HEK293 (cell line): Measurements from ENCODE around the gene MGAT1.

ENCODE experiments used
- GLIS1 ChIP-seq: fragments of 450-650 bp; formaldehyde crosslinking; IDR thresholded peaks from 2 replicates; pipeline ENCODE4 v1.5.1; 2016; ENCODE audit warnings: missing biosample characterization, missing genetic modification characterization
- KLF8 ChIP-seq: fragments of 450-650 bp; formaldehyde crosslinking; IDR thresholded peaks from 2 replicates; pipeline ENCODE4 v1.5.1; 2016; ENCODE audit warnings: missing biosample characterization, missing genetic modification characterization
- ZNF398 ChIP-seq: fragments of 450-650 bp; formaldehyde crosslinking; IDR thresholded peaks from 2 replicates; pipeline ENCODE4 v1.5.1; 2017; ENCODE audit warnings: missing biosample characterization, missing genetic modification characterization
- ZNF639 ChIP-seq: fragments of 450-650 bp; formaldehyde crosslinking; IDR thresholded peaks from 2 replicates; pipeline ENCODE4 v1.5.1; 2016; ENCODE audit warnings: missing biosample characterization, missing genetic modification characterization
- TF ChIP-seq, protein P1 (sequence below): fragments of 450-650 bp; formaldehyde crosslinking; IDR thresholded peaks from 2 replicates; pipeline ENCODE4 v1.5.1; 2016; ENCODE audit warnings: missing biosample characterization, missing genetic modification characterization

DNA sequence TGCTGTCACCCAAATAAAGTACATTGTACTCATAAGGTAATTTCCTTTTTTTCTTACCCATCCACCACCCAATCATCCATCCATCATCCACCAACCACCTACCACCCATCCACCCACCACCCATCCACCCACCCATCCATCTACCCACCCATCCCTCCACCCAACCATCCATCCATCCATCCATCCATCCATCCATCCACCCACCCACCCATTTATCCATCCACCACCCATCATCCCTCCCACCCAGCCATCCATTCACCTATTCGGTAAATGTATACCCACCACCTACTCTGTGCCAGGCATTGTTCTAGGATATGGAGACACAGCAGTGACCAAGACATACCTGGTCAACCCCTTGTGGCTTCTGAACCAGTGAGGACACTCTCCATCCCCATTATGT lies 25.1 kb downstream of the MGAT1 start:
- TF ChIP-seq, protein P1, sequence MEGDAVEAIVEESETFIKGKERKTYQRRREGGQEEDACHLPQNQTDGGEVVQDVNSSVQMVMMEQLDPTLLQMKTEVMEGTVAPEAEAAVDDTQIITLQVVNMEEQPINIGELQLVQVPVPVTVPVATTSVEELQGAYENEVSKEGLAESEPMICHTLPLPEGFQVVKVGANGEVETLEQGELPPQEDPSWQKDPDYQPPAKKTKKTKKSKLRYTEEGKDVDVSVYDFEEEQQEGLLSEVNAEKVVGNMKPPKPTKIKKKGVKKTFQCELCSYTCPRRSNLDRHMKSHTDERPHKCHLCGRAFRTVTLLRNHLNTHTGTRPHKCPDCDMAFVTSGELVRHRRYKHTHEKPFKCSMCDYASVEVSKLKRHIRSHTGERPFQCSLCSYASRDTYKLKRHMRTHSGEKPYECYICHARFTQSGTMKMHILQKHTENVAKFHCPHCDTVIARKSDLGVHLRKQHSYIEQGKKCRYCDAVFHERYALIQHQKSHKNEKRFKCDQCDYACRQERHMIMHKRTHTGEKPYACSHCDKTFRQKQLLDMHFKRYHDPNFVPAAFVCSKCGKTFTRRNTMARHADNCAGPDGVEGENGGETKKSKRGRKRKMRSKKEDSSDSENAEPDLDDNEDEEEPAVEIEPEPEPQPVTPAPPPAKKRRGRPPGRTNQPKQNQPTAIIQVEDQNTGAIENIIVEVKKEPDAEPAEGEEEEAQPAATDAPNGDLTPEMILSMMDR, result no peak
- no peak for TF ChIP-seq ZNF639 (tag by site-specific recombination)
- no peak for TF ChIP-seq KLF8 (tag by site-specific recombination)
- no peak for TF ChIP-seq ZNF398
- no peak for TF ChIP-seq GLIS1 (tag by site-specific recombination)
